ENCODE measurements around the gene CCDC88C.
A peak's percentile ranks its signal among the peaks of the same experiment; 100 is the strongest.

The CCDC88C gene

GRCh38 chr14:91293281-91293680, 124.3 kb downstream of the CCDC88C start:
- DNase-seq (ENCODE audit: low read depth, low spot score): no peak

- DNase-seq (ENCODE audit: low read depth, low spot score): no peak
Measured at GRCh38 chr14:91292491-91292890, 125.1 kb downstream of the CCDC88C start.

DNA sequence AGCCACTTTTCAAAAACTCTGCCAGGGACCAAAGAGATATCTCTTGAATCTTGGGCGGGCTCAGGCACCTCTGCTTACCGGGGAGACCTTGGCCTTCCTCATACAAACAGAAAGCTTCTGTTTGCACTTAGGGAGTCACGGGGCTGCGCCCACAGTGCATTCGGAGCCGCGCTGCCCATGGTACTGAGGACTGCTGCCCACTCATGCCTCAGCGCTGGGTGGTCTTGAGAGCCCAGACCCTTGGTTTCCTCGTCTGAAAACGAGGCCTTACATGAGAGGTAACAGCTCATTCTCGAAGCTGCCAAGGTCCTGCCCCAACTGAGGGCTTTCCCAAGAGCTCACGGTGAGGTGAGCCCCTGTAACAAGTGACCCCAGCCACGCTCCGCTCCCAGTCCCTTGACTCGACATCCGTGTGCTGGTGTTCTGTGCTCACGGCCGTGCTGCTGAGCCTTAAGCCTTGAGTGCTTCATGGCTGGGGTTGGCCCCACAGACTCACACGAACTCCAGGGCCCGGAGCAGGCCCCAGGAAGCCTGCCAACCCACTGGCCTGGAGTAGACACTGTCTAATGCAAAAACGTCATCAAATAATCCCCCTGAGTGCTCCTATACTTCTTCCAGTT, 125.7 kb downstream of the CCDC88C start:
- DNase-seq (ENCODE audit: low read depth, low spot score): no peak

DNA sequence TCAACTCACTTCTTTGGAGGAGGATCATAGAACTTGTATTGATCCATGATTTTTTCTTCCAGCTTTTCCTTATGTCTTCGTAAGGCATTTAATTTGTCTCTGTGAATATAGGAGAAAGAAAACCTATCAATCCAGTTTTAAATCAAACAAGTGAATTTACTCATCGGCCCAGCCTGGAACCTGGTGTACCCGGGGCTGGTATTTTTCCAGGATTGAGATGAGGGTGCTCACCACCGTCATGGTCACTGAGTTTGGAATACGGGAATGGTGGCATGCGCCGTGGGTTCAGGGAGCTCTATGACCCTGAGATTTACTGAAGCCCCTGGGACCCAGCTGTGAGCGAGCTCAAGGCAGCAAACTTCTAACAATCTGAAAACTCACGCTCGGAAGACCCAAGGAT, 126.6 kb downstream of the CCDC88C start:
- no peak for DNase-seq (ENCODE audit: low read depth, low spot score)

- no peak for DNase-seq (ENCODE audit: low read depth, low spot score)
Measured at GRCh38 chr14:91289464-91289863, 128.2 kb downstream of the CCDC88C start.

- DNase-seq (ENCODE audit: low read depth, low spot score): no peak
Measured at GRCh38 chr14:91288876-91289275, 128.7 kb downstream of the CCDC88C start.

DNA sequence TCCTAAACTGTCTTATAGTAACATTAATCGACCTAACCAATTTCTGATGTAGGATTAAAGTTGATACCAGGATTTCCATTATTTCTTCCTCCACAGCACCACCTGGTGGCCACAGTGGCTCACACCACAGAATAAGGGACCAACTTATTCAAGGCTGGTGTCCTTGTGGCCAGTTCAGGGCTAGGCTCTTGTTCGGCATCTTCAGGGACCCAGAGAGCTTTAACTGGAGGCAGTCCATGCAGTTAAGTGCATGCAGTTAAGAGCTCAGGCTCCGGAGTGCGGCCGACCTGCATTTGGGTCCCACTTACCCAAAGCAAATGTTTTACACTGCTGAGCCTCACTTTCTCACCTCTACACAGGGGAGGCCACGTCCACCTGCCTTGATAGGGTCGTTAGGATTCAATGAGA, 131.1 kb downstream of the CCDC88C start:
- peak; percentile 26 for DNase-seq (ENCODE audit: low read depth, low spot score)

DNA sequence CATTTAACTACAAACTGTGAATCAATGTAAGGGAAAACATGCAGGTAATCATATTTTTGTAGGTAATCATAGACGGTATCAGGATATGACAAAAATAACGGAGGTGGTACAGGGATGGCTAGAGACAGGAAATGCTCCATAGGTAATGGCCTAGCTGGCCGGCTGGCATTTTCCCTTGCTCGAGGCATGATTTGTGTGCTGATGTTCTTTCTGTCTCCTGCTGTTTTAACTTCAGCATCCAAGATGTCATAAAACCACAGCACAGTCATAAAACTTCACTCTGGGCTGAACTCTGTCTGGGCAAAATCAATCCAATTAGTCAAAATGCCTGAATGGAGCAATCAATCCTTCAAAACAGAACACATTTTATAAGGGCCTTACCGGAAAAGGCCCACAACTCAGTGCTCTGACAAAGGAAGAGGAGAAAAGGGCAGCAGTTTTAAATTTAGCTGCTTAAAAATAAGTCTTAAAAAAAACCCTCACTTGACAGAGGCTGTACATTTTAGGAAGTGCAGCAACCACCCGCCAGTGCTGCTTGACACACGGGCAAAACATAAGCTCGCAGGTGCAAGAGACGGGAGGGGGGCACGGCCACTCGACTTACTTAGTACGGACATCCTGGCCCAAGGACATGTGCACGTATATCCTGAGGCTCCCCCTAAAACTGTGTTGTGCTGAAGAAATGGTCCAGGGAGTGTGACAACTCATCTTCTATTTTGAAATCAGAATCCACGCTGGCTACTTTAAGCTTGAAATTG, 132.7 kb downstream of the CCDC88C start:
- DNase-seq (ENCODE audit: low read depth, low spot score): no peak

- DNase-seq (ENCODE audit: low read depth, low spot score): no peak
Measured at GRCh38 chr14:91284146-91284790, 133.4 kb downstream of the CCDC88C start.

DNA sequence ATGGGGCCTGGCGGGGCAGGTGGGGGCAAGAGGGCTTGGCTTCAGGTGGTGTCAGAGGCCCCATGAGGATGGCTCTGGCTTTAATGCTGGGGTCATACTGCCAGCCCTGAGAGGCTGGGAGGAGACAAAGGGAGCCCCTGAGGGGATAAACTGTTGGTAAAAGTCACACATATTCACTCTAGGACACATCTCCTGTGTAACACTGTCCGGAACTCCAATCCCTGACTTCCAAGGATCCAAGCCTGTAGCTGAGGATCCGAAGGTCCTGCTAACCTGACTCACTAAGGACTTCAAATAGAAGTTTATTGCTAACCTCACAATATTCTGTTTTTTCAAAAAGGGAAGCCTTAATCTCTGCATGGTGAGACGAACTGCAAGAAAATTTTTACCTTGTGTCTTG, 134.0 kb downstream of the CCDC88C start:
- no peak for DNase-seq (ENCODE audit: low read depth, low spot score)

GRCh38 chr14:91282954-91283645, 134.5 kb downstream of the CCDC88C start:
- no peak for DNase-seq (ENCODE audit: low read depth, low spot score)

DNA sequence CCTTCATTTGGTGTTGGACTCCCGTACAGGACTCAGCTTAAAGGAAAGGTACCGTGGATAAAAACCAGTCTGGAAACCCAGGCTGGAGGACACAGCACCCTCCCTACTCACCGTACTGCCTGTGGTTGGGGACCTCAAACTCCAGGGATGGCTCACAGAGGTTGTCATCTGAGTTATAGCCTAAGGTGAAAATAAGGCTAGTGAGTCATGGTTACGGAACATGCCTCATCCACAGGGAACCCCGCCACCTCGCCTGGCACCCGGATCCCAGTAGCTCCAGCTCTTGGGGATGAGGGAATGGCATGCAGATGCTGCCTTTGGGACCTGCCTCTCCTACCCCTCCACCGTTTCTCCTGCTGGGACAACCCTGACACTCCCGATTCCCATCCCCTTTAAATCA, 136.3 kb downstream of the CCDC88C start:
- no peak for DNase-seq (ENCODE audit: low read depth, low spot score)

GRCh38 chr14:91280129-91280528, 137.5 kb downstream of the CCDC88C start:
- no peak for DNase-seq (ENCODE audit: low read depth, low spot score)

DNA sequence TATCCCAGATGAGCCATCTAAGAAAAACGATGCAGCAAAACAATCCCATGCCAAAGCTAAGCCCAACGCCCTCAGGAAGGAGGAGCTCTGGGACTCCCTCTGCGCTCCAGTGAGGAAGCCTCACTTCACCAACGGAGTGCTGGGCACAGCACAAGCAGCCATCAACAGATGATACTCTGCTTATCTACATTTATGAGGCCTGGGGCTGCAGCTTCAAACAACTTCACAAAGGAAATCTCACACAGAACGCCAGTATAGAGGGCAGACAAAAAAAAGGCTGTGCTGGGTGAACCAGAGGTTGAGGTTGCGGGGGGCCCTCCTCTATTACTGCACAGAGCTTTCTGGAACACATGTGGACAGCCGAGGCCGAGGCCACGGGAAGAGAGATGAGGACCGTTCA, 138.3 kb downstream of the CCDC88C start:
- DNase-seq (ENCODE audit: low read depth, low spot score): no peak

GRCh38 chr14:91278383-91278715, 139.3 kb downstream of the CCDC88C start:
- DNase-seq (ENCODE audit: low read depth, low spot score): no peak

GRCh38 chr14:91277546-91278382, 139.9 kb downstream of the CCDC88C start:
- DNase-seq (ENCODE audit: low read depth, low spot score): no peak

DNA sequence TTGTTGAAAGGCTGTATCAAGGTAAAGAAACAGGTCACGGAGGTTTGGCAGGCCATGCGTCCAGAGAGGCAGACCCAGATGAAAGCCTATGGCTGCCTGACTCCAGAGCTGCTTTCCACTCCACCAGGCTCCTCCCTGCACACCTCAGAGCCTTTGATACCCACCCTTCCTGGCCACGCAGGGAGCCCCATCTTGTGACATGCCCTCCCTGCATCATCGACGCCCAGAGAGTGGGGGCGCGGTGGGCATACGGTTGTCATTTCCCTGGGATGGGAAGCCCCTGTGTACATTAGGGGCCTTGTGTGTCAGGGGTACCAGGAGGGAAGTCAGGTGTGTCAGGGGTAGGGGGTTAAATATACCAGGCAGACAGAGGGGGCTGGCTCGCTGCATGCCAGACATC, 142.8 kb downstream of the CCDC88C start:
- DNase-seq (ENCODE audit: low read depth, low spot score): no peak

DNA sequence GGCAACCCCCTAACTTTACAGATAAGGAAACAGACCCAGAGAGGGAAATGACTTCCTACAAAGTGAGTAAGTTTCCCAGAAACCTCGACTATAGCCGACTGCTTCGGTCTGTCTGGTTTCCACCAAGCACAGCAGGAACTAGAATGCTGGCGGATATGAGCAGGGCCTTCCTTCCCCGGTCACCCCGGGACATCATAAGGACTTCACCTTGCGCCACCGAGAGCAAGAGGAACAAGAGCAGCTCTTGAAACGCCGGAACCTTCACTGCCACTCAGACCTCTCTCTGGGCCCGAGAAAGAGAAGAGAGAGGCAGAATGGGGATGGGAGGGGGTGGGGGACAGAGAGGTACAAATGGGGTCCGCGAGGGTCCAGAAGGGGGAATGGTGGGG, 143.7 kb downstream of the CCDC88C start:
- DNase-seq (ENCODE audit: low read depth, low spot score): no peak

DNA sequence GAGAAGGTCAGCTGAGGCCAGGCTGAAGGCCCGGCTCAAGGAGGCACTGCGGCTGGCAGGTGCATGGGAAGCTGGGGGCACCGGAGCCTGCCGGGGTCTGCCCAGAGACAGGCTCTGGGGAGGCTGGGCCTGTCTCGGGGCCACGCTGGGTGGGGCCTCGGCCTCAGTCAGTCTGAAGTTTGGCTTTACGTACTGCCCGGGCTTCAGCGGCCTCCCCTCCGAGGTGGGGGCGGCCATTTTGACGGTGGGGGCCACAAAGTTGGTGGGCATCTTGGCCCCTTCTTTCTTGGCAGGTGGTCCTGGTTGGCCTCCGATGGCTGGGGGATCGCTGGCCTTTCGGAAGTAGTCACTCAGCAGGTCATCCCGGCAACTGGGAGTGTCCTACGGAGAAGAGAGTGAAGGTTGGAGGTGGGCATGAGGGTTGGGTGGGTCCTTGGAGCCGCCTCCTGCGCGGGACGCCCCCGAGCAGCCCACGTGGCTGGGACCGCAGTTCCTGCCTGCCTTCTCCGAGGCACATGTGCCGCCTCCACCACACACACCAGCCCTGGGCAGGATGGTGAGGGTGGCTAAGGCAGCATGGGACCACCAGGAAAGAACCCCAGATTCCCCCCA, 144.2 kb downstream of the CCDC88C start:
- DNase-seq (ENCODE audit: low read depth, low spot score): no peak

DNA sequence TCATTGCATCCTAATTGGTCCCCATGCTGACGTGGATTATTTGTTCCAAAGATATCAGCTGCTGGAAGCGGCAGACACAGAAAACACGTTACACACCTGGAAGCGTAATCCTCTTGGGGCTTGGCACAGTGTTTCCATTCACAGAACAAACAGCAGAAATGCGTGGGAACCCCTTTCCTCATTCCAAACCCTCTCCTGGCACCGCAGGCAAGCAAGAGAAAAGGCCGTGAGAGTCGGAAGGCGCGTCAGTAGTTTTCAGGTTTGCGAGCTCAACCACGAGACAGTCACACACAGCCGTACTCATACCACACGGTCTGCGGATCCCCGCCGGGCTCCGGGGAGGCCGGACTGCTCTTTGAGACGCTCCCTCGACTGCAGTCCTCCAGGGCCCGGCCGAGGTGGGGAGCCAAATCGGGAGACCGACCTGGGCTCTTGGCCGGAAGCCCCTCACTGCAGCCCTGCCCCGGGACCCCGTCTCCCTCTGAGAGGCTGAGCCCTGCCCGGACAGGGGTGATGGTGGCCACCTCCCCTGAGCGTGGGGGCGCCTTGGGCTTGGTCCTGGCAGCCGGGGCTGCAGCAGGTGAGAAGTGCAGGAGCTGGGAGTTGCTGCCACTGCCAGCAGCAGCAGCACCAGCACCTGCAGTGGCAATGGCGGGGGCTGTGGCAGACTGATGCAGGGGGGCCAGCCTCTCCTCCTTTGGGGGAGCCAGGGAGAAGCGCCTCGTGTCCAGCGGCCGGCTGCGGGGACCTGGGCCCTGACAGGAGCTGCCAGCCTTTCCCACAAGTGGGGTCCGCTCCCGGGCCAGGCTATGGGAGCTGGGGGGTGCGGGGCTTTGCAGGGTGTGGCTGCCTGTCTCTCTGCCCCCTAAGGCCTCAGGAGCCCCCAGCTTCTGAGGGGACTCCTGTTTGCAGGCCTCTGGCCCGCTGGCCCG, 145.0 kb downstream of the CCDC88C start:
- DNase-seq (ENCODE audit: low read depth, low spot score): no peak
